OCI-LY1 (cell line): Measurements from ENCODE around the gene MINDY4.

Experiments
- H2AFZ ChIP-seq: fragments of 200-600 bp; sonication (generic), shearing (Covaris generic); 2 replicates; pipeline ENCODE4 v1.6.0; 2014; ENCODE audit warnings: antibody characterized with exemption, mild to moderate bottlenecking, low read length
- H3F3A ChIP-seq: fragments of 200-600 bp; sonication (generic), shearing (Covaris generic); 2 replicates; pipeline ENCODE4 v1.6.0; 2014; ENCODE audit warnings: mild to moderate bottlenecking, antibody characterized with exemption, low read length, moderate library complexity; ENCODE audit not compliant: insufficient read depth
- H3K27ac ChIP-seq: fragments of 200-600 bp; sonication (generic); 2 replicates; pipeline ENCODE4 v1.5.1; 2014; ENCODE audit warnings: low read length, mixed run types, mild to moderate bottlenecking, low read depth; ENCODE audit not compliant: poor library complexity, severe bottlenecking
- H3K27me3 ChIP-seq: fragments of 200-600 bp; sonication (generic); 2 replicates; pipeline ENCODE4 v1.6.0; 2014; ENCODE audit warnings: antibody characterized with exemption, mild to moderate bottlenecking, low read length, moderate library complexity; ENCODE audit not compliant: insufficient read depth
- H3K36me3 ChIP-seq: fragments of 200-600 bp; sonication (generic); 2 replicates; pipeline ENCODE4 v1.6.1; 2014; ENCODE audit warnings: mild to moderate bottlenecking, antibody characterized with exemption, low read length, moderate library complexity, mixed read lengths; ENCODE audit not compliant: insufficient read depth
- H3K4me1 ChIP-seq: fragments of 200-600 bp; sonication (generic); 2 replicates; pipeline ENCODE4 v1.5.1; 2014; ENCODE audit warnings: mild to moderate bottlenecking, low read length, moderate library complexity; ENCODE audit not compliant: insufficient read depth, severe bottlenecking
- H3K4me2 ChIP-seq: fragments of 200-600 bp; sonication (generic), shearing (Covaris generic); 2 replicates; pipeline ENCODE4 v1.6.1; 2014; ENCODE audit warnings: low read length
- H3K4me3 ChIP-seq: fragments of 200-600 bp; sonication (generic); 2 replicates; pipeline ENCODE4 v1.5.1; 2014; ENCODE audit warnings: low read length, low read depth, mild to moderate bottlenecking, mixed read lengths; ENCODE audit not compliant: poor library complexity, severe bottlenecking
- H3K79me2 ChIP-seq: fragments of 200-600 bp; shearing (Covaris generic); 2 replicates; pipeline ENCODE4 v1.6.1; 2016; ENCODE audit warnings: mixed run types, low read length, mixed read lengths; ENCODE audit not compliant: insufficient read depth
- H3K9ac ChIP-seq: fragments of 200-600 bp; sonication (generic), shearing (Covaris generic); 2 replicates; pipeline ENCODE4 v1.6.1; 2014; ENCODE audit warnings: mild to moderate bottlenecking, low read length, mixed read lengths
- H3K9me2 ChIP-seq: fragments of 200-600 bp; sonication (generic), shearing (Covaris generic); 2 replicates; pipeline ENCODE4 v1.6.1; 2014; ENCODE audit warnings: low read depth, mild to moderate bottlenecking, low read length, mixed read lengths
- H3K9me3 ChIP-seq: fragments of 200-600 bp; shearing (Covaris generic); 2 replicates; pipeline ENCODE4 v1.6.1; 2014; ENCODE audit warnings: low read length, mixed read lengths
- H4K20me1 ChIP-seq: fragments of 200-600 bp; sonication (generic), shearing (Covaris generic); 2 replicates; pipeline ENCODE4 v1.6.0; 2016; ENCODE audit warnings: mild to moderate bottlenecking, low read length; ENCODE audit not compliant: insufficient read depth
- EZH2 ChIP-seq: fragments of 200-600 bp; sonication (generic), shearing (Covaris generic); IDR thresholded peaks from 2 replicates; pipeline ENCODE4 v1.8.0; 2017; ENCODE audit warnings: borderline replicate concordance, mixed run types, mild to moderate bottlenecking, antibody characterized with exemption, low read length, moderate library complexity, mixed read lengths
- TF ChIP-seq, protein P1 (sequence below): fragments of 200-600 bp; sonication (generic), shearing (Covaris generic); IDR thresholded peaks from 2 replicates; pipeline ENCODE4 v1.5.1; 2017; ENCODE audit warnings: mild to moderate bottlenecking, antibody characterized with exemption, low read length, moderate library complexity, mixed read lengths

MINDY4 gene

DNA sequence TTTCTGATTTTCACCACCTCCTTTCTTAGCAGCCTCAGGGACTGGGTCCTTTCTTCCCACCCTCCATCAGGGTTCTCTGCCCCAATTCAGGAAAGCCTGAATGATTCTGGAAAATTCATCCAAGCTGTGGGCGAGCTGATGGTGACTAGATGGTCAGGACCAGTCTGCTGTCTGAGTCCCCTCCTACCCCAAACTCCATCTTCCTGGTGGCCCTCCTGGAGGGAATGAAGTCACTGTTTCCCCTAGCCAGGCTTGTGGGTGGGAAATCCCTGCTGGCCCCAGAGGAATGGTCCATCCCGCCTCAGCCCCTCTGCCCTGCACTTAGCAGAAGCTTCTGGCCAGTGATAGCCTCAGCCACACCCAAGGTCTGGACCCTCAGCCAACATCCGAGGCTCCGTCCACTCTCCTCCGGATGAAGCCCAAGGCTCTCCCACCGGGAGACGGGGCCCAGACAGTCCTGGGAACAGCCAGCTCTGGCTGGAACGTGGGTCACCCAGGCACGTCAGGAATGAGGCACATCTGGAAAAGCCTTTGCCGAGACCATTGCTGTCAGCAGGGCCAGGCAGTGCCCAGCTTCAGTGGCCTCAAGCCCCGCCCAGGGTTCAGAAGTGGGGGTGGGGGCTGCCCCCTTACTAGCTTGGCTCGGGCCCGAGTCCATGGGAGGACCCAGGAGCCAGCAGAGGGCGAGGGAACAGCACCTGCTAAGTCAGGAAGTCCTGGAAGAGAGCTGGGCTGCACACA lies 136.5 kb downstream of the MINDY4 start:
- Histone ChIP-seq H3K36me3 (no peaks in the 10 kb centered on the region), H3K4me3 (no peak overlapping the region), H3K79me2 (no peaks in the 10 kb centered on the region), H3K4me2 (no peak overlapping the region), H3F3A (no peaks in the 10 kb centered on the region), H4K20me1 (no peaks in the 10 kb centered on the region), H3K9me3 (no peaks in the 10 kb centered on the region), H2AFZ (no peak overlapping the region), H3K9me2 (no peaks in the 10 kb centered on the region), H3K4me1 (no peaks in the 10 kb centered on the region), H3K27me3 (no peaks in the 10 kb centered on the region; the same call in 1 of the 2 replicates), H3K9ac (no peak overlapping the region), H3K27ac (no peak overlapping the region)
- TF ChIP-seq, protein P1, sequence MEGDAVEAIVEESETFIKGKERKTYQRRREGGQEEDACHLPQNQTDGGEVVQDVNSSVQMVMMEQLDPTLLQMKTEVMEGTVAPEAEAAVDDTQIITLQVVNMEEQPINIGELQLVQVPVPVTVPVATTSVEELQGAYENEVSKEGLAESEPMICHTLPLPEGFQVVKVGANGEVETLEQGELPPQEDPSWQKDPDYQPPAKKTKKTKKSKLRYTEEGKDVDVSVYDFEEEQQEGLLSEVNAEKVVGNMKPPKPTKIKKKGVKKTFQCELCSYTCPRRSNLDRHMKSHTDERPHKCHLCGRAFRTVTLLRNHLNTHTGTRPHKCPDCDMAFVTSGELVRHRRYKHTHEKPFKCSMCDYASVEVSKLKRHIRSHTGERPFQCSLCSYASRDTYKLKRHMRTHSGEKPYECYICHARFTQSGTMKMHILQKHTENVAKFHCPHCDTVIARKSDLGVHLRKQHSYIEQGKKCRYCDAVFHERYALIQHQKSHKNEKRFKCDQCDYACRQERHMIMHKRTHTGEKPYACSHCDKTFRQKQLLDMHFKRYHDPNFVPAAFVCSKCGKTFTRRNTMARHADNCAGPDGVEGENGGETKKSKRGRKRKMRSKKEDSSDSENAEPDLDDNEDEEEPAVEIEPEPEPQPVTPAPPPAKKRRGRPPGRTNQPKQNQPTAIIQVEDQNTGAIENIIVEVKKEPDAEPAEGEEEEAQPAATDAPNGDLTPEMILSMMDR, result no peak
- no peak for TF ChIP-seq EZH2

DNA sequence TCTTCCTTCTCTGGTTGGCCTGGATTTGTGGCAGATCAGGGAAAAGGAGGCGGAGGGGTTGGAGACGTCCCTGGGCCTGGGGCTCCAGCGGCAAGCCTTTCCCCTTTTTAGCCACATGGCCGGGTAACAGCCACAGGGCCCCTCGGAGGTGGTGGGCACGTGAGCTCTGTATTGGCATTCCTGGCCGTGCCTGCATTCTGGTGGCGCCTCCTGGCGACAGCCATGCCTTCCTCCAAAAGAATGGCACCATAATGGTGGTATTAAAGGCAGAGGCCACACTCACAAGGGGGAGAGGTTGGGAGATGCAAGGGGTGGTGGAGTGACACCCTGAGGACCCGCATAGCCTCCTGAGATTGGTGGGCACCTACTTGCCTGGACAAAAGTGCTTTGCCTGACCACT lies 137.5 kb downstream of the MINDY4 start:
- Histone ChIP-seq H3K36me3 (no peaks in the 10 kb centered on the region), H3K4me3 (no peak overlapping the region), H3K79me2 (no peaks in the 10 kb centered on the region), H3K9ac (no peak overlapping the region), H3K9me3 (no peaks in the 10 kb centered on the region), H4K20me1 (no peaks in the 10 kb centered on the region), H3K9me2 (no peaks in the 10 kb centered on the region), H3K4me1 (no peaks in the 10 kb centered on the region), H2AFZ (no peak overlapping the region), H3K27ac (no peak overlapping the region), H3K4me2 (no peak overlapping the region), H3F3A (no peaks in the 10 kb centered on the region), H3K27me3 (no peaks in the 10 kb centered on the region; the same call in 1 of the 2 replicates)
- TF ChIP-seq EZH2, result no peak
- TF ChIP-seq, protein P1, result peak; percentile 74

DNA sequence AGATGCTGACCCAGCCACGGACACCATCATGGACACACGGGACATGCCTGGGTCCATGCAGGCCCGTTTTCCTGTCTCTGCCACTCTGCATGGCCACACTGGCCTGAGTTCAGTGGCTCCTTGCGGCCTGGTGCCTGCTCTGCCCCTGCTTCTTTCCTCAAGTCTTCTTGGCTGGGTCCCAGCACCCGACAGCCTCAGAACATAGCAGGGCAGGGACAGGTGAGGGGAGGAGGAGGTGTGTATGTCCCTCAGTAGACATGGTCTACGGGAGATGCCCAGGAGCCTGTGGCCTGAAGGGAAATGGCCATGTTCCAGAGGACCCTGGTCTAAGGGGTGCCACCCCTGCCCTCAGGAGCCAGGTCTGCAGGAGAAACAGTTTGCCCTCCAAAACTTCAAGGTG lies 138.2 kb downstream of the MINDY4 start:
- no peak for TF ChIP-seq EZH2
- TF ChIP-seq, protein P1, result no peak

More for the DNA sequence above, 138.2 kb downstream of the MINDY4 start:
- Histone ChIP-seq H3K9me2 (no peaks in the 10 kb centered on the region), H3F3A (no peaks in the 10 kb centered on the region), H3K79me2 (no peaks in the 10 kb centered on the region), H3K27ac (no peak overlapping the region), H3K27me3 (no peaks in the 10 kb centered on the region; the same call in 1 of the 2 replicates), H3K4me2 (no peak overlapping the region), H3K9ac (no peak overlapping the region), H3K4me3 (no peak overlapping the region), H4K20me1 (no peaks in the 10 kb centered on the region), H3K9me3 (no peaks in the 10 kb centered on the region), H3K4me1 (no peaks in the 10 kb centered on the region), H2AFZ (no peak overlapping the region), H3K36me3 (no peaks in the 10 kb centered on the region)
